ENCODE data around the gene LSM12. TPM values are rescaled to one million over a fixed set of nuclear protein-coding genes. Genes with fewer than 3 reads are reported as not detected.

The LSM12 gene
- total RNA-seq, 4 donors from 2014 or later, result 27.3 to 44.3 (median 36.9) TPM

DNA sequence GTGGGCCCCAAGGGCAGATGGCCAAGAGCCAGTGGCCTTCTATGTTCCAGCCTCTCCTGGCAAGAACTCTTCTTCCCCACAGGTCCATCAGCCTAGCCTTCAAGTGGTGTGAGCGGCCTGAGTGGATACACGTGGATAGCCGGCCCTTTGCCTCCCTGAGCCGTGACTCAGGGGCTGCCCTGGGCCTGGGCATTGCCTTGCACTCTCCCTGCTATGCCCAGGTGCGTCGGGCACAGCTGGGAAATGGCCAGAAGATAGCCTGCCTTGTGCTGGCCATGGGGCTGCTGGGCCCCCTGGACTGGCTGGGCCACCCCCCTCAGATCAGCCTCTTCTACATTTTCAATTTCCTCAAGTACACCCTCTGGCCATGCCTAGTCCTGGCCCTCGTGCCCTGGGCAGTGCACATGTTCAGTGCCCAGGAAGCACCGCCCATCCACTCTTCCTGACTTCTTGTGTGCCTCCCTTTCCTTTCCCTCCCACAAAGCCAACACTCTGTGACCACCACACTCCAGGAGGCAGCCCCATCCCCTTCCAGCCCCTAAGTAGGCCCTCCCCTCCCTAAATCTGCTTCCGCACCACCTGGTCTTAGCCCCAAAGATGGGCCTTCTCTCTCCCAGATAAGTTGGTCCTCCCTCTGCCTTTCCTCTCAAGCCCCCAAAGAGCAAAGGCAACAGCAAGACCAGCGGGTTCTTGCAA lies 9.3 kb upstream of the LSM12 start:
- Histone ChIP-seq H3K27me3 (no peaks in the 10 kb centered on the region), H3K4me3 (no peak overlapping the region), H3K27ac (peak overlapping the region in 1 of 4 donors; percentile 13), H3K9me3 (no peaks in the 10 kb centered on the region), H3K36me3 (peaks cover 27 to 72% (median 34%) of the 10 kb centered on the region in 3 donors), H3K4me1 (peaks cover 6 to 37% (median 19%) of the 10 kb centered on the region in 3 donors)
- 87 to 93% methylated on average over 4 of the region's 10 CpGs for WGBS, 2 donors
- intact Hi-C loops (cut with DNase I), result no loop called here
- no peak for TF ChIP-seq POLR2A (IDR thresholded peaks at IDR 0.05)
- TF ChIP-seq, protein P1, sequence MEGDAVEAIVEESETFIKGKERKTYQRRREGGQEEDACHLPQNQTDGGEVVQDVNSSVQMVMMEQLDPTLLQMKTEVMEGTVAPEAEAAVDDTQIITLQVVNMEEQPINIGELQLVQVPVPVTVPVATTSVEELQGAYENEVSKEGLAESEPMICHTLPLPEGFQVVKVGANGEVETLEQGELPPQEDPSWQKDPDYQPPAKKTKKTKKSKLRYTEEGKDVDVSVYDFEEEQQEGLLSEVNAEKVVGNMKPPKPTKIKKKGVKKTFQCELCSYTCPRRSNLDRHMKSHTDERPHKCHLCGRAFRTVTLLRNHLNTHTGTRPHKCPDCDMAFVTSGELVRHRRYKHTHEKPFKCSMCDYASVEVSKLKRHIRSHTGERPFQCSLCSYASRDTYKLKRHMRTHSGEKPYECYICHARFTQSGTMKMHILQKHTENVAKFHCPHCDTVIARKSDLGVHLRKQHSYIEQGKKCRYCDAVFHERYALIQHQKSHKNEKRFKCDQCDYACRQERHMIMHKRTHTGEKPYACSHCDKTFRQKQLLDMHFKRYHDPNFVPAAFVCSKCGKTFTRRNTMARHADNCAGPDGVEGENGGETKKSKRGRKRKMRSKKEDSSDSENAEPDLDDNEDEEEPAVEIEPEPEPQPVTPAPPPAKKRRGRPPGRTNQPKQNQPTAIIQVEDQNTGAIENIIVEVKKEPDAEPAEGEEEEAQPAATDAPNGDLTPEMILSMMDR (IDR thresholded peaks at IDR 0.05), result no peak
- no peak for DNase-seq

DNA sequence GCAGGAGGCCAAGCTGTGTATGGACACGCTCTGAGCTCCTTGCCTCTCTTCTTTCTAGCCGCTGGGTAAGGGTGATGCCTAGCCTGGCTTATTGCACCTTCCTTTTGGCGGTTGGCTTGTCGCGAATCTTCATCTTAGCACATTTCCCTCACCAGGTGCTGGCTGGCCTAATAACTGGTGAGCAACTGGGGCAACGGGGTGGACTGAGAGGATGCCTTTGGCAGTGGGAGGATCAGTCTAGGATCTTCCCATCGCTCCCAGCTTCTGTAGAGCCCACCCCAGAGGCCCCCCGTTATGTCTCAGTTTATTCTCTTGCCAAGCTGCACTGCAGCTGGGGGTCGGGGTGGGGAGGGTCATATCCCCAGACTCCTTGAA lies 8.4 kb upstream of the LSM12 start:
- Histone ChIP-seq H3K9me3 (no peaks in the 10 kb centered on the region), H3K4me1 (peaks cover 6 to 44% (median 23%) of the 10 kb centered on the region in 3 donors), H3K27me3 (no peaks in the 10 kb centered on the region), H3K4me3 (no peak overlapping the region), H3K36me3 (peaks cover 27 to 63% (median 33%) of the 10 kb centered on the region in 3 donors), H3K27ac (no peak overlapping the region)
- no peak for TF ChIP-seq POLR2A (IDR thresholded peaks at IDR 0.05)
- TF ChIP-seq, protein P1 (IDR thresholded peaks at IDR 0.05), result no peak
- intact Hi-C loops (cut with DNase I), result no loop called here
- no peak for DNase-seq
- WGBS, 2 donors, result 84 to 86% methylated on average over 3 to 8 of the region's 9 CpGs

DNA sequence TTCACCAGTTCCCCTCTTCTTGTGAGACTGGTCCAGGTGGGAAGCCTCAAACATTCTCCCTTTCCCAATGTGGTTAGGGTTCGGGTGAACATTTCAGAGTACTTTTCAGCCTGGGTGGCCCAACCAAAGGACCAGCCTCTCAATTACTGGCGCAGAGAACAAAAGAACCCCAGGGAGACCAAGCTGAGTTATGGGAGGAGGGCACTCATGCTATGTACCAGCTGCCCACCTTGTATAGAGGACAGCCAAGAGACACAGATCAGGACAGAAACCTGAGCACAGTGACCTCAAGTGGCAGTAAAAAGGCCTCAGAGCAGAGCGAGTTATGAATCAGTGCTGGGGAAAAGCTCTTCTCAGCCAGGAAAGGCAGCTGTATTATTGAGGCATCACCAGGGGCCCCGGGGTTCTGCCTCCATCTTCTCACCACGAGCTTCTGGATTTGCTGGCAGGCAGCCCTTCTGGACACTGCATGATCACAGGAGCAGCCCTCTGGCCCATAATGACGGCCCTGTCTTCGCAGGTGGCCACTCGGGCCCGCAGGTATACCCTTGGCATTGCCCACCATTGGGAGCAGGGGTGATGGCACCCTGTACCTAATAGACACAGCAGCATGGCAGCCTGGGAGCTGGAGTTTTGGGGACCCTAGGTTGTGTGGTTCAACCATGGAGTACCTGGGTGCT lies 7.9 kb upstream of the LSM12 start:
- 74 to 77% methylated on average over 3 to 4 of the region's 9 CpGs for WGBS, 2 donors
- intact Hi-C loops (cut with DNase I), result no loop called here
- H3K36me3 ChIP-seq, result peaks cover 27 to 58% (median 30%) of the 10 kb centered on the region in 3 donors
- no peak overlapping the region for H3K27ac ChIP-seq
- TF ChIP-seq POLR2A (IDR thresholded peaks at IDR 0.05), result no peak
- TF ChIP-seq, protein P1 (IDR thresholded peaks at IDR 0.05), result no peak
- no peak overlapping the region for H3K4me3 ChIP-seq
- peaks cover 6 to 49% (median 24%) of the 10 kb centered on the region in 3 donors for H3K4me1 ChIP-seq
- no peaks in the 10 kb centered on the region for H3K9me3 ChIP-seq
- no peak for DNase-seq
- no peaks in the 10 kb centered on the region for H3K27me3 ChIP-seq

DNA sequence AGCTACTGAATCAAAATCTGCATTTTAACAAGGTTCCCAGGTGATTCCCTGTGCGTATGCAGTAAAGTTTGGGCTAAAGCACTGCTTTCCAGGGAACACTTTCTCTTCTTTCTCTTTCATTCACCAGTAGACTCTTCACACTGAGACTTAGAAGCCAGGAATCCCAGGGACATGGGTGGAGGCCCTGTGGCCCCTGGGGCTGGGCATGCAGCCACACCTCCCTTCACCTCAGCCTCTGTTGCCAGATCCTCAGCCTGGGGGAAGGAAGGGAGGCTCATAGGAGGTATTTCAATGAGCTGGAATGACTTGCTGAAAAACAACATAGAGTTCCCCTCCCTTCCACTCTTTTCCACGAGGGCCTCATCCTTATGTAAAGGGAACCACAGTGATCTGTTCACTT lies 5.3 kb upstream of the LSM12 start:
- no peak for DNase-seq
- Histone ChIP-seq H3K4me3 (peak overlapping the region in 3 of 4 donors; percentile 64 to 71 (median 68)), H3K36me3 (peaks cover 10 to 32% (median 11%) of the 10 kb centered on the region in 3 donors), H3K27me3 (no peaks in the 10 kb centered on the region), H3K27ac (peak overlapping the region; percentile 87 to 94 (median 90)), H3K4me1 (peaks cover 10 to 59% (median 21%) of the 10 kb centered on the region in 3 donors), H3K9me3 (no peaks in the 10 kb centered on the region)
- WGBS, 2 donors, result 15 to 29% methylated on average over 2 of the region's 2 CpGs
- no peak for TF ChIP-seq POLR2A (IDR thresholded peaks at IDR 0.05)
- TF ChIP-seq, protein P1 (IDR thresholded peaks at IDR 0.05), result no peak
- intact Hi-C loops (cut with DNase I), result no loop called here

DNA sequence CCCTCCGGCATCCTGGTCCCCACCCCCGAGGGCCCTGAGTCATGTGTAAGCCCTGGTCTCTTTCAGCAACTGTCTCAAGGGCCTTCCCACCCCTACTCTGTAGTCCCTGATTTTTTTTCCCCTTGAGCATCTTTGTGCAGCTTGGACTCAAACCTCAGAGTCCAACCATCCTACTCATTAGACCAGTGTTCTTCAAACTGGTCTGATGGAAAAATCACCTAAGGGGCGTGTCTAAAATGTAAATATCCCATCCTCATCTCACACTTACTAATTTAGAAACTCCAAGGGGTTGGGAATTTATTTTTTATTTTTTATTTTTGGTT lies 4.7 kb upstream of the LSM12 start:
- peaks cover 6 to 26% (median 9%) of the 10 kb centered on the region in 3 donors for H3K36me3 ChIP-seq
- no peaks in the 10 kb centered on the region for H3K9me3 ChIP-seq
- no peaks in the 10 kb centered on the region for H3K27me3 ChIP-seq
- intact Hi-C loops (cut with DNase I), result no loop called here
- DNase-seq, result no peak
- H3K4me3 ChIP-seq, result peak overlapping the region; percentile 50 to 71 (median 66)
- H3K27ac ChIP-seq, result peak overlapping the region; percentile 87 to 94 (median 90)
- TF ChIP-seq, protein P1 (IDR thresholded peaks at IDR 0.05), result no peak
- no peak for TF ChIP-seq POLR2A (IDR thresholded peaks at IDR 0.05)
- WGBS, 2 donors, result 4 to 7% methylated on average over 3 of the region's 3 CpGs
- peaks cover 13 to 59% (median 22%) of the 10 kb centered on the region in 3 donors for H3K4me1 ChIP-seq
